Uterus (tissue), 2 donors: ENCODE data around the gene TSTD2.

Source experiments
- POLR2A ChIP-seq, 2 donors: fragments of 450-650 bp; IDR thresholded peaks; one replicate each; pipeline ENCODE4 v1.6.1; 2016; ENCODE audit warnings: antibody characterized with exemption in 2 of 2, mild to moderate bottlenecking in 1 of 2, moderate library complexity in 1 of 2
- TF ChIP-seq, protein P1 (sequence below), 4 experiments: fragments of 200-600 bp in 2 of 4; fragments of 450-650 bp in 2 of 4; sonication (generic) in 2 of 4; IDR thresholded peaks; one replicate each; pipeline ENCODE4 v1.5.1; 2016 to 2019; ENCODE audit warnings: antibody characterized with exemption in 4 of 4, mild to moderate bottlenecking in 2 of 4, moderate library complexity in 1 of 4

DNA sequence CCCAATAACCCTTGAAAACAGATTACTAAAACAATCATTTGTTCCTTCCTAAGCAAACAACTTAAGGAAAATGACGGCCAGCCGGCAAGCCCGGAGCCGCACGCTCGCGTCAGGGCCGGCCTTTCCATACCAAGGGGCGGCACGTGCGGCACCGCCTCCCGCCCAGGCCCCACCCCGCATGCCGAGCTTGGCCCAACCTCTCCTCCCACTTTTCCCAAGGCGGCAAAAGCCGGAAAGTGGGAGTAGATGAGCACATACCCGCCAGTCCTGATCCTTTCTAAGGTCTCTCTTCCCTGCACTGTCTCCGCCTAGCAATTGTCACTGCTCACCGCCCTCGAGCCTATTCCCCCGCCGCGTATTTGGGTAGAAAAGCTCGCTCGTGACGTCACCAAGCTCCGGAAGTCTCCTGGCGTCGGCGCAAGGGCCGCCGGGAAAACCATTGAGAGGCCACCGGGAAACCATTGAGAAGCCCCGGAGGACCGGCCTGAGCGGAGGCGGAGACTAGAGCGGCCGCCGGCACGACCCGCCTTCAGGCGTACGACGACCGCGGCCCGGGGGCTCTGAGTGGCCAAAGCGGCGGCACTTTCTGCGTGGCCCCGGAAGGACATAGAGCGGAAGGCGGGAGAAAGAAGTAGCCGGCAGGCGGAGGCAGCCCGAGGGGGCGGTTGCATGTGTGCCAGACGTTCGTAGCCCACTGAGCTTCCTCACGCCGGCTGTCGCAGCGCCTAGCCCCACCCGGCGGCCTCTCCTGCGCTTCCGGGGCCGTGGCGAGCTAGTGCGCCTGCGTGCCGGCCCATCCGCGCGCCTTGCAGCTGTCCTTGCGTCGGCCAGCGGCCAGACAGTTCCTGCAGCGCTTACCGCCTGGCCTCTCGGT, at the start of gene TSTD2, which contains the start of gene NCBP1:
- peak; percentile 65 to 68 for TF ChIP-seq POLR2A (IDR thresholded peaks at IDR 0.05)
- TF ChIP-seq, protein P1, sequence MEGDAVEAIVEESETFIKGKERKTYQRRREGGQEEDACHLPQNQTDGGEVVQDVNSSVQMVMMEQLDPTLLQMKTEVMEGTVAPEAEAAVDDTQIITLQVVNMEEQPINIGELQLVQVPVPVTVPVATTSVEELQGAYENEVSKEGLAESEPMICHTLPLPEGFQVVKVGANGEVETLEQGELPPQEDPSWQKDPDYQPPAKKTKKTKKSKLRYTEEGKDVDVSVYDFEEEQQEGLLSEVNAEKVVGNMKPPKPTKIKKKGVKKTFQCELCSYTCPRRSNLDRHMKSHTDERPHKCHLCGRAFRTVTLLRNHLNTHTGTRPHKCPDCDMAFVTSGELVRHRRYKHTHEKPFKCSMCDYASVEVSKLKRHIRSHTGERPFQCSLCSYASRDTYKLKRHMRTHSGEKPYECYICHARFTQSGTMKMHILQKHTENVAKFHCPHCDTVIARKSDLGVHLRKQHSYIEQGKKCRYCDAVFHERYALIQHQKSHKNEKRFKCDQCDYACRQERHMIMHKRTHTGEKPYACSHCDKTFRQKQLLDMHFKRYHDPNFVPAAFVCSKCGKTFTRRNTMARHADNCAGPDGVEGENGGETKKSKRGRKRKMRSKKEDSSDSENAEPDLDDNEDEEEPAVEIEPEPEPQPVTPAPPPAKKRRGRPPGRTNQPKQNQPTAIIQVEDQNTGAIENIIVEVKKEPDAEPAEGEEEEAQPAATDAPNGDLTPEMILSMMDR (IDR thresholded peaks at IDR 0.05) = peak in 1 of 4 experiments; percentile 7
